Colonic mucosa (tissue), 4 donors: ENCODE measurements around the gene CGB3. TPM values are rescaled to one million over a fixed set of nuclear protein-coding genes. Genes with fewer than 3 reads are reported as not detected.

Experiments
- DNase-seq: peaks from one replicate; pipeline ENCODE4 v3.0.0-alpha.2; 2020
- H3K27ac ChIP-seq: fragments of 200-600 bp; one replicate; pipeline ENCODE4 v1.8.0; 2021
- H3K27me3 ChIP-seq: fragments of 200-600 bp; one replicate; pipeline ENCODE4 v1.8.0; 2021
- H3K36me3 ChIP-seq: fragments of 200-600 bp; one replicate; pipeline ENCODE4 v1.8.0; 2021
- H3K4me1 ChIP-seq: fragments of 200-600 bp; one replicate; pipeline ENCODE4 v1.8.0; 2021; ENCODE audit warnings: mild to moderate bottlenecking
- H3K4me3 ChIP-seq: fragments of 200-600 bp; one replicate; pipeline ENCODE4 v1.8.0; 2021
- H3K9ac ChIP-seq, 2 donors: one replicate each; pipeline ENCODE4 v1.7.0; 2013; ENCODE audit warnings: control low read depth in 2 of 2, low read depth in 2 of 2, low read length in 2 of 2
- H3K9me3 ChIP-seq: fragments of 200-600 bp; one replicate; pipeline ENCODE4 v1.8.0; 2021
- intact Hi-C: fragments of 100-400 bp; cut with DNase I; formaldehyde crosslinking; loops from one replicate; pipeline ENCODE4 v1.14.1; 2022
- total RNA-seq, 2 donors: library from RNA; stranded (reverse); fragmentation: NEBNext Ultra II Directional in 1 of 2; extraction: Animal tissue kit (Norgen Biotek cat#: 25700) in 1 of 2; gene quantifications; one replicate each; pipeline ENCODE4 v1.2.1, GENCODE V29; 2021
- TF ChIP-seq, protein P1 (sequence below): fragments of 200-600 bp; IDR thresholded peaks from one replicate; pipeline ENCODE4 v1.8.0; 2022; ENCODE audit warnings: antibody characterized with exemption, mild to moderate bottlenecking
- donor health status: healthy.
- donor health status: DM: no; HTN: no; CAD: no.
- donor health status: DM: no; HTN: no; CAD: no.

Gene CGB3
- total RNA-seq, 2 donors from 2014 or later, result not detected

DNA sequence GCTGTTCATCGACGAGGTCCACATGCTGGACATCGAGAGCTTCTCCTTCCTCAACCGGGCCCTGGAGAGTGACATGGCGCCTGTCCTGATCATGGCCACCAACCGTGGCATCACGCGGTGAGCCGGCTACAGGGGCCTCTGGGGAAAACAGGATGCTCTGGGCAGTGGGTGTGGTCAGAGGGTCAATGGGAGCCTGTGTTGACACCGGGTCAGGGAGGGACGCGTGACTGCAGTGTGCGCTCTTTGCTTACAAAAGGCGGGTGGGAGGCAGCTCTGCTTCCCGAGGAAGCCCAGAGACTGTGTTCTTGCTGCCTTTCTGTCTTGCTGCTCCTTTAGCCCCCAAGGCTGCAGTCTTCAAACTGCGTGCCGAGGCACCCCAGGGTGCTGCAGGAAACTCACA, 12.9 kb downstream of the CGB3 start:
- no peaks in the 10 kb centered on the region for H3K4me1 ChIP-seq
- intact Hi-C loops, result no loop called here
- no peak overlapping the region for H3K27ac ChIP-seq
- no peaks in the 10 kb centered on the region for H3K27me3 ChIP-seq
- no peak overlapping the region for H3K4me3 ChIP-seq
- H3K9ac ChIP-seq, result no peak overlapping the region
- TF ChIP-seq, protein P1, sequence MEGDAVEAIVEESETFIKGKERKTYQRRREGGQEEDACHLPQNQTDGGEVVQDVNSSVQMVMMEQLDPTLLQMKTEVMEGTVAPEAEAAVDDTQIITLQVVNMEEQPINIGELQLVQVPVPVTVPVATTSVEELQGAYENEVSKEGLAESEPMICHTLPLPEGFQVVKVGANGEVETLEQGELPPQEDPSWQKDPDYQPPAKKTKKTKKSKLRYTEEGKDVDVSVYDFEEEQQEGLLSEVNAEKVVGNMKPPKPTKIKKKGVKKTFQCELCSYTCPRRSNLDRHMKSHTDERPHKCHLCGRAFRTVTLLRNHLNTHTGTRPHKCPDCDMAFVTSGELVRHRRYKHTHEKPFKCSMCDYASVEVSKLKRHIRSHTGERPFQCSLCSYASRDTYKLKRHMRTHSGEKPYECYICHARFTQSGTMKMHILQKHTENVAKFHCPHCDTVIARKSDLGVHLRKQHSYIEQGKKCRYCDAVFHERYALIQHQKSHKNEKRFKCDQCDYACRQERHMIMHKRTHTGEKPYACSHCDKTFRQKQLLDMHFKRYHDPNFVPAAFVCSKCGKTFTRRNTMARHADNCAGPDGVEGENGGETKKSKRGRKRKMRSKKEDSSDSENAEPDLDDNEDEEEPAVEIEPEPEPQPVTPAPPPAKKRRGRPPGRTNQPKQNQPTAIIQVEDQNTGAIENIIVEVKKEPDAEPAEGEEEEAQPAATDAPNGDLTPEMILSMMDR, result no peak
- H3K36me3 ChIP-seq, result no peaks in the 10 kb centered on the region
- no peaks in the 10 kb centered on the region for H3K9me3 ChIP-seq
- DNase-seq, result no peak

DNA sequence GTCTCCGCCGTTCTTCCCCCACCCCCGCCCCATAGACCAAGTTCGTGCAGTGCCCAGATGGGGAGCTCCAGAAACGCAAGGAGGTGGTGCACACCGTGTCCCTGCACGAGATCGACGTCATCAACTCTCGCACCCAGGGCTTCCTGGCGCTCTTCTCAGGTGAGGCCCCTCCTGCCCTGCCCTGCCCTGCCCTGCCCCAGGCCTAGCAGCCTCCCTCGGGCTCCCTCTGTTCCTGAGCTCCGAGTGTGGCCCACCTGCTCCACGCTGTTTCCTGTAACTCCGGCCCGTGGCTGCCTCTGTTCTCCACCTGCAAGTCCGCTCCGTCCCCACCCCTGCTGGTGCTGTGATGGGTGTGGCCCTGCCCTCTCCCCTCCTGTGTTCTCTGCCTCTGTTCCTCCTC, 13.7 kb downstream of the CGB3 start:
- TF ChIP-seq, protein P1, result no peak
- Histone ChIP-seq H3K9ac (no peak overlapping the region), H3K27ac (no peak overlapping the region), H3K9me3 (no peaks in the 10 kb centered on the region), H3K4me3 (no peak overlapping the region), H3K36me3 (no peaks in the 10 kb centered on the region), H3K4me1 (no peaks in the 10 kb centered on the region), H3K27me3 (no peaks in the 10 kb centered on the region)
- DNase-seq, result no peak
- intact Hi-C loops, result no loop called here

DNA sequence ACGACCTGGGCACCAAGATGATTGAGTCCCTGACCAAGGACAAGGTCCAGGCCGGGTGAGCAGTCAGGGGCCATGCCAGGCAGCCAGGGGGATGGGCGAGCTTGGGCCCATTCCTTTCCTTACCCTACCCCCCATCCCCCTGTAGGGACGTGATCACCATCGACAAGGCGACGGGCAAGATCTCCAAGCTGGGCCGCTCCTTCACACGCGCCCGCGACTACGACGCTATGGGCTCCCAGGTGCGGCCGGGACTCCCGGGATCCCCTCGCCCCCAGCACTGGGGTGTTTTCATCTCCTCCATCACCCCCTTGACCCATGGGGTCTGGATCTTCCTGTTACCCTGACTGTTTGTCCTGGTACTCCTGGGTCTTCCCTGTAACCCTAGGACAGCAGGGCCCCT, 14.3 kb downstream of the CGB3 start:
- H3K9ac ChIP-seq, result no peak overlapping the region
- H3K4me1 ChIP-seq, result no peaks in the 10 kb centered on the region
- intact Hi-C loops, result no loop called here
- H3K9me3 ChIP-seq, result no peaks in the 10 kb centered on the region
- H3K36me3 ChIP-seq, result no peaks in the 10 kb centered on the region
- no peaks in the 10 kb centered on the region for H3K27me3 ChIP-seq
- TF ChIP-seq, protein P1, result no peak
- DNase-seq, result no peak
- no peak overlapping the region for H3K4me3 ChIP-seq
- no peak overlapping the region for H3K27ac ChIP-seq

DNA sequence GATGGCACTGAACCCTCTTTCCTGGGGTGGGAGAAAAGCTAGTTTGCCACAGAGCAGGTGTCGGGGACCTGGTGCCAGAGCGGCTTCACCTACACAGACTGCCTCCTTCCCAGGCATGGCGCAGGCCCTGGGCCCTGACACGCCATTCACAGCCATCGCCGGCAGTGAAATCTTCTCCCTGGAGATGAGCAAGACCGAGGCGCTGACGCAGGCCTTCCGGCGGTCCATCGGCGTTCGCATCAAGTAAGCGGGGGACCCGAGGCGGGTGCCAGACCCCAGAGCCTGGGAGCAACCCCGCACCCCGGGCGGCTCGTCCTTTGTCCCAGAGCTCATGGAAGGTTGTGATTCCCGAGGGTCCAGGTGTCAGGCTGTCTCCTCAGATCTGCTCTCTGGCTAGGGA, 17.2 kb downstream of the CGB3 start:
- Histone ChIP-seq H3K4me1 (no peaks in the 10 kb centered on the region), H3K36me3 (no peaks in the 10 kb centered on the region)
- TF ChIP-seq, protein P1, result no peak

DNA sequence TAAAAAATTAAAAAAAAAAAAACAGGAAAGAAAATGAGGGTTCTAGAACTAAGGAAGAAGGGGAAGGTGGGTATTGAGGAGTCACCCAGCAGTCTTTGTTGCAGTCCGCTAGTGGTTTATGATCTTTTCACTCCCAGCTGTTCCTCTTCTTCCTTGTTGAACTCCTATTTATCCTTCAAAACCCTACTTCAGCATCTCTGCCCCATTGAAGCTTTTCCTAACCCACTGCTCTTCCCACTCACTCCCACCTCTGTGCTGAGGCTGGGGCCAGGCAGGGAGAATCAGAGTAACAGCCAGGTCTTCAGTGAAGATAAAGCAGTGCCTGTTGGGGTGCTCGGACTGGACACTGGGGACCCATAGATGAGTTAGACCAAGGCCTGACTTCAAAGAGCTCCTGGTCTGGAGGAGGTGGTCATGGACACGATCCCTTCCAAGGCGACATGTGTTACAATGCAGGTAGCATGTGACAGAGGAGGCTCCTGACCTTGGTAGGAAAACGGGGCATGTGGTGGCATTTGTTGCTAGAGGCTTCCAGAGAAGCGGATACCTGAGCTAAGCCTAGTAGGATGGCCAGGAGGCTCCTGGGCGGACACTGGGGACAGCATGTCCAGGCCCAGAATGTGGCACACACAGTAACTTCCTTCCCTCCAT, 19.0 kb downstream of the CGB3 start:
- H3K27me3 ChIP-seq, result no peaks in the 10 kb centered on the region
- H3K9me3 ChIP-seq, result no peaks in the 10 kb centered on the region
- TF ChIP-seq, protein P1, result no peak
- no peak overlapping the region for H3K4me3 ChIP-seq
- no peaks in the 10 kb centered on the region for H3K4me1 ChIP-seq
- no peak for DNase-seq
- intact Hi-C loops, result no loop called here
- H3K9ac ChIP-seq, result no peak overlapping the region
- H3K36me3 ChIP-seq, result no peaks in the 10 kb centered on the region
- no peak overlapping the region for H3K27ac ChIP-seq

More for the DNA sequence above, 17.2 kb downstream of the CGB3 start:
- no peaks in the 10 kb centered on the region for H3K9me3 ChIP-seq
- H3K4me3 ChIP-seq, result no peak overlapping the region
- H3K27me3 ChIP-seq, result no peaks in the 10 kb centered on the region
- no peak overlapping the region for H3K27ac ChIP-seq
- no peak for DNase-seq
- intact Hi-C loops, result no loop called here
- H3K9ac ChIP-seq, result no peak overlapping the region
